ENCODE data around the gene RGS14. TPM values are rescaled to one million over a fixed set of nuclear protein-coding genes. Genes with fewer than 3 reads are reported as not detected.

RGS14 gene
- total and polyA plus RNA-seq, 8 donors: 4.2 to 100 (median 19.0) TPM; not detected in 1

- H3K27ac ChIP-seq: peak overlapping the region in 1 of 5 donors; percentile 15
- H3K4me3 ChIP-seq: no peak overlapping the region
- no peaks in the 10 kb centered on the region for H3K9me3 ChIP-seq
- peaks cover 0 to 5% (median 0%) of the 10 kb centered on the region in 3 donors for H3K27me3 ChIP-seq
- DNase-seq: no peak
- H3K36me3 ChIP-seq: no peaks in the 10 kb centered on the region
- H3K4me1 ChIP-seq: peaks cover 9 to 20% (median 18%) of the 10 kb centered on the region in 4 donors
- TF ChIP-seq CTCF (IDR thresholded peaks at IDR 0.05): no peak
- WGBS, 5 donors: 56 to 65% (median 59%) methylated on average over 15 of the region's 15 CpGs
- intact Hi-C loops (cut with DNase I; ENCODE audit: low total_unique reads): loop anchor here (10.0 kb wide), 1 partner anchor 54 kb away; no protein-coding TSS in a partner anchor
Measured at GRCh38 chr5:177378884-177379883, 21.5 kb downstream of the RGS14 start.

- no peaks in the 10 kb centered on the region for H3K36me3 ChIP-seq
- no peak overlapping the region for H3K4me3 ChIP-seq
- TF ChIP-seq POLR2A (IDR thresholded peaks at IDR 0.05) (no peak), POLR2AphosphoS5 (IDR thresholded peaks at IDR 0.05) (no peak), CTCF (IDR thresholded peaks at IDR 0.05) (no peak)
- intact Hi-C loops (cut with DNase I; ENCODE audit: low total_unique reads): no loop called here
- H3K27ac ChIP-seq: no peak overlapping the region
- peaks cover 9 to 20% (median 18%) of the 10 kb centered on the region in 4 donors for H3K4me1 ChIP-seq
- H3K9me3 ChIP-seq: no peaks in the 10 kb centered on the region
- WGBS, 5 donors: 86 to 97% (median 92%) methylated on average over 6 of the region's 6 CpGs
- no peak for DNase-seq
- H3K27me3 ChIP-seq: peaks cover 0 to 17% (median 0%) of the 10 kb centered on the region in 3 donors
Measured at GRCh38 chr5:177380805-177381126, 23.0 kb downstream of the RGS14 start.

GRCh38 chr5:177382423-177383029 is 24.8 kb downstream of the RGS14 start:
- H3K4me3 ChIP-seq: no peak overlapping the region
- 19 to 31% (median 26%) methylated on average over 11 of the region's 11 CpGs for WGBS, 5 donors
- peak in 1 of 3 donors; percentile 23 for TF ChIP-seq POLR2AphosphoS5 (IDR thresholded peaks at IDR 0.05)
- no peak for TF ChIP-seq POLR2A (IDR thresholded peaks at IDR 0.05)
- peak in 5 of 7 experiments; percentile 14 to 54 (median 33) for TF ChIP-seq CTCF (IDR thresholded peaks at IDR 0.05)
- H3K27ac ChIP-seq: no peak overlapping the region
- peak; percentile 69 to 71 for DNase-seq
- H3K9me3 ChIP-seq: no peaks in the 10 kb centered on the region
- peaks cover 9 to 20% (median 18%) of the 10 kb centered on the region in 4 donors for H3K4me1 ChIP-seq
- H3K27me3 ChIP-seq: peaks cover 0 to 22% (median 3%) of the 10 kb centered on the region in 3 donors
- H3K36me3 ChIP-seq: no peaks in the 10 kb centered on the region
- intact Hi-C loops (cut with DNase I; ENCODE audit: low total_unique reads): no loop called here

- H3K4me1 ChIP-seq: peaks cover 9 to 20% (median 18%) of the 10 kb centered on the region in 4 donors
- WGBS, 5 donors: 87 to 91% (median 89%) methylated on average over 9 of the region's 9 CpGs
- intact Hi-C loops (cut with DNase I; ENCODE audit: low total_unique reads): no loop called here
- no peak overlapping the region for H3K27ac ChIP-seq
- H3K9me3 ChIP-seq: no peaks in the 10 kb centered on the region
- peaks cover 0 to 28% (median 3%) of the 10 kb centered on the region in 3 donors for H3K27me3 ChIP-seq
- DNase-seq: no peak
- H3K4me3 ChIP-seq: no peak overlapping the region
- no peaks in the 10 kb centered on the region for H3K36me3 ChIP-seq
- no peak for TF ChIP-seq POLR2A (IDR thresholded peaks at IDR 0.05)
- no peak for TF ChIP-seq EP300 (IDR thresholded peaks at IDR 0.05)
- TF ChIP-seq POLR2AphosphoS5 (IDR thresholded peaks at IDR 0.05): no peak
- TF ChIP-seq CTCF (IDR thresholded peaks at IDR 0.05): no peak
Measured at GRCh38 chr5:177383181-177383580, 25.5 kb downstream of the RGS14 start.
